A549 (cell line): ENCODE data around the gene COCH. TPM values are rescaled to one million over a fixed set of nuclear protein-coding genes. Genes with fewer than 3 reads are reported as not detected.

Experiments used
- ATAC-seq, 2 experiments: fragments of 200-7000 bp in 1 of 2; fragments of >200 bp in 1 of 2; cut with Nextera tagmentation in 1 of 2; cut with Tn5 transposase in 1 of 2; 3 replicates each; pipeline versions ENCODE4 v1.8.0 to v1.9.1; 2018 to 2020; ENCODE audit warnings: mild to moderate bottlenecking in 1 of 2, moderate library complexity in 1 of 2
- CTCF ChIA-PET: fragments of 300-600 bp; sonication (Branson Sonifier 250); formaldehyde crosslinking; extraction: SDS; loops from one replicate; lab custom pipeline; 2021; ENCODE audit warnings: antibody characterized with exemption, inconsistent platforms; lab: Yijun Ruan, JAX
- POLR2A ChIA-PET: fragments of 350-600 bp; formaldehyde crosslinking; extraction: SDS; loops from one replicate; lab custom pipeline; 2021; ENCODE audit warnings: antibody characterized with exemption, inconsistent platforms; lab: Yijun Ruan, JAX
- DNase-seq, 2 experiments: peaks; one replicate each; pipeline versions ENCODE4 v3.0.0 to v3.0.0-alpha.2; 2011 to 2016; ENCODE audit warnings: low read depth in 1 of 2, low spot score in 1 of 2
- FAIRE-seq: peaks from 2 replicates; lab custom pipeline; 2011; peaks lifted over from hg19 to GRCh38; lab: Jason Lieb, UNC
- H3K27ac ChIP-seq, 2 experiments: fragments of >200 bp; sonication (Bioruptor Twin); formaldehyde crosslinking; 3 replicates each; pipeline ENCODE4 v1.5.1; 2016 to 2017
- H3K4me1 ChIP-seq: fragments of >200 bp; sonication (Bioruptor Twin); formaldehyde crosslinking; 3 replicates; pipeline ENCODE4 v1.6.1; 2016
- H3K4me2 ChIP-seq: fragments of >200 bp; sonication (Bioruptor Twin); formaldehyde crosslinking; 3 replicates; pipeline ENCODE4 v1.6.1; 2016
- H3K4me3 ChIP-seq: fragments of >200 bp; sonication (Bioruptor Twin); formaldehyde crosslinking; 3 replicates; pipeline ENCODE4 v1.5.1; 2016
- H3K9me3 ChIP-seq: fragments of >200 bp; sonication (Bioruptor Twin); formaldehyde crosslinking; 3 replicates; pipeline ENCODE4 v1.6.1; 2016
- CBX2 ChIP-seq: fragments of 200-600 bp; sonication (generic); IDR thresholded peaks from 2 replicates; pipeline ENCODE4 v1.6.1; 2016; ENCODE audit warnings: low read depth, mild to moderate bottlenecking, borderline replicate concordance
- CEBPB ChIP-seq, 2 experiments: fragments of >200 bp in 1 of 2; sonication (Bioruptor Twin) in 1 of 2; formaldehyde crosslinking in 1 of 2; IDR thresholded peaks; 2 replicates each; pipeline ENCODE4 v1.6.1; 2012 to 2016
- CHD2 ChIP-seq: fragments of 150-350 bp; IDR thresholded peaks from 2 replicates; pipeline ENCODE4 v1.6.1; 2014; ENCODE audit warnings: low read length; ENCODE audit not compliant: partially characterized antibody
- EHF ChIP-seq: fragments of 250-450 bp; sonication (Bioruptor Pico); IDR thresholded peaks from 2 replicates; pipeline ENCODE4 v1.5.0; 2020; ENCODE audit warnings: mild to moderate bottlenecking
- FOSL2 ChIP-seq, 2 experiments: fragments of 450-650 bp in 1 of 2; fragments of >200 bp in 1 of 2; sonication (Bioruptor Twin) in 1 of 2; formaldehyde crosslinking; IDR thresholded peaks; 2 replicates each; pipeline versions ENCODE4 v1.5.0 to v1.6.1; 2016 to 2020; ENCODE audit warnings: mild to moderate bottlenecking in 1 of 2, moderate library complexity in 1 of 2
- GATA3 ChIP-seq: IDR thresholded peaks from 2 replicates; pipeline ENCODE4 v1.6.1; 2012; ENCODE audit warnings: borderline replicate concordance
- HDAC2 ChIP-seq: fragments of 200-600 bp; sonication (generic); IDR thresholded peaks from 2 replicates; pipeline ENCODE4 v1.6.1; 2016
- HOXA7 ChIP-seq: fragments of 250-450 bp; sonication (Bioruptor Pico); IDR thresholded peaks from 2 replicates; pipeline ENCODE4 v1.5.0; 2020; ENCODE audit warnings: mild to moderate bottlenecking, moderate library complexity
- HOXB13 ChIP-seq: fragments of 250-450 bp; sonication (Bioruptor Pico); IDR thresholded peaks from 2 replicates; pipeline ENCODE4 v1.5.0; 2020; ENCODE audit warnings: low read depth, mild to moderate bottlenecking, moderate library complexity
- JUNB ChIP-seq: fragments of >200 bp; sonication (Bioruptor Twin); formaldehyde crosslinking; IDR thresholded peaks from 2 replicates; pipeline ENCODE4 v1.6.1; 2016
- KDM1A ChIP-seq: fragments of 200-600 bp; sonication (generic); IDR thresholded peaks from 2 replicates; pipeline ENCODE4 v1.6.1; 2016; ENCODE audit warnings: low read depth, mild to moderate bottlenecking
- MAFK ChIP-seq: fragments of 450-650 bp; IDR thresholded peaks from 2 replicates; pipeline ENCODE4 v1.6.1; 2014; ENCODE audit not compliant: partially characterized antibody
- MAZ ChIP-seq: fragments of 150-350 bp; IDR thresholded peaks from 2 replicates; pipeline ENCODE4 v1.6.1; 2014; ENCODE audit warnings: antibody characterized with exemption, low read depth, low read length, borderline replicate concordance
- MYC ChIP-seq: IDR thresholded peaks from 2 replicates; pipeline ENCODE4 v1.6.1; 2012; ENCODE audit warnings: mild to moderate bottlenecking, inconsistent platforms, low read length, improper control_type of control experiment, borderline replicate concordance
- NR3C1 ChIP-seq: fragments of >200 bp; sonication (Bioruptor Twin); formaldehyde crosslinking; IDR thresholded peaks from 3 replicates; pipeline ENCODE4 v1.6.1; 2017
- RARB ChIP-seq: fragments of 250-450 bp; sonication (Bioruptor Pico); IDR thresholded peaks from 2 replicates; pipeline ENCODE4 v1.8.0; 2021; ENCODE audit warnings: mild to moderate bottlenecking, moderate library complexity
- SREBF2 ChIP-seq: fragments of 450-650 bp; IDR thresholded peaks from 2 replicates; pipeline ENCODE4 v1.6.1; 2014; ENCODE audit warnings: mild to moderate bottlenecking, moderate library complexity
- TFCP2L1 ChIP-seq: fragments of 250-450 bp; sonication (Bioruptor Pico); IDR thresholded peaks from 2 replicates; pipeline ENCODE4 v1.5.0; 2021; ENCODE audit warnings: mild to moderate bottlenecking
- WGBS: methylation state at CpG from one replicate; pipeline ENCODE4 v1.1.6; 2017; ENCODE audit errors: missing lambda C conversion rate; 5-methylcytosine and 5-hydroxymethylcytosine counted together
- polyA plus RNA-seq, 4 experiments: library from polyadenylated mRNA; depleted of rRNA in 3 of 4; stranded (reverse); fragments of >200 nt; fragmentation: RNase III in 1 of 4; extraction: RNeasy Plus Mini Kit Qiagen cat#74134 plus additional on column Dnase treatment in 1 of 4; gene quantifications; 2 replicates in 3 of 4; 3 replicates in 1 of 4; pipeline ENCODE4 v1.2.3, GENCODE V29; 2011 to 2017
- TF ChIP-seq, protein P1 (sequence below): fragments of 150-350 bp; IDR thresholded peaks from 2 replicates; pipeline ENCODE4 v1.6.1; 2014; ENCODE audit warnings: low read depth, mild to moderate bottlenecking, low read length
- TF ChIP-seq, protein P2 (sequence below): IDR thresholded peaks from 2 replicates; pipeline ENCODE4 v1.6.1; 2012; ENCODE audit warnings: low read depth, borderline replicate concordance
- TF ChIP-seq, protein P3 (sequence below): IDR thresholded peaks from 2 replicates; pipeline ENCODE4 v1.6.1; 2012

COCH gene
- polyA plus RNA-seq, 2 of the 4 experiments (the other 2 are of a cell fraction) = 33.0 to 45.9 TPM

DNA sequence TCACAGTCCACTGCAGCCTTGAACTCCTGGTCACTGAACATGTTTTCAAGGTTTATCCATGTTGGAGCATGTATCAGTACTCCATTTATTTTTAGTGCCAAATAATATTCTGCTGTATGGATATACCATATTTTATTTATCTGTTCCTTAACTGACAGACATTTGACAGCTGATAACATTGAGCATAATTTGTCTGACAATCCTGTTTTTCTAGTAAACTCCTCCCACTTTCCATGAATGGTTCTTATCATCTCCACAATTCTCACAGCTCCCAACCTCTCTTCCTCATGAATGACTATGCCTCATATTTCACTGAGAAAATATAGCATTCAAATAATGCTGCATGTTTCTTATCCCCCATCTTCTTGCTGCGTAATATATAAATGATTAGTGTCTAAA lies 33.3 kb downstream of the COCH start:
- H3K9me3 ChIP-seq = no peaks in the 10 kb centered on the region
- H3K4me2 ChIP-seq = no peak overlapping the region
- WGBS = 93% methylated on average over 1 of the region's 1 CpG
- H3K27ac ChIP-seq = no peak overlapping the region
- H3K4me3 ChIP-seq = no peak overlapping the region
- FAIRE-seq = no peak
- no peak for ATAC-seq
- TF ChIP-seq HDAC2 (no peak), HOXA7 (CRISPR knock-in tag) (no peak), CBX2 (no peak), RARB (CRISPR knock-in tag) (no peak), TFCP2L1 (CRISPR knock-in tag) (no peak), JUNB (no peak), NR3C1 (no peak)
- TF ChIP-seq, protein P1, sequence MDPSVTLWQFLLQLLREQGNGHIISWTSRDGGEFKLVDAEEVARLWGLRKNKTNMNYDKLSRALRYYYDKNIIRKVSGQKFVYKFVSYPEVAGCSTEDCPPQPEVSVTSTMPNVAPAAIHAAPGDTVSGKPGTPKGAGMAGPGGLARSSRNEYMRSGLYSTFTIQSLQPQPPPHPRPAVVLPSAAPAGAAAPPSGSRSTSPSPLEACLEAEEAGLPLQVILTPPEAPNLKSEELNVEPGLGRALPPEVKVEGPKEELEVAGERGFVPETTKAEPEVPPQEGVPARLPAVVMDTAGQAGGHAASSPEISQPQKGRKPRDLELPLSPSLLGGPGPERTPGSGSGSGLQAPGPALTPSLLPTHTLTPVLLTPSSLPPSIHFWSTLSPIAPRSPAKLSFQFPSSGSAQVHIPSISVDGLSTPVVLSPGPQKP = no peak
- ChIA-PET CTCF (no interaction called here), POLR2A (no interaction called here)
- no peak for DNase-seq
- no peaks in the 10 kb centered on the region for H3K4me1 ChIP-seq

DNA sequence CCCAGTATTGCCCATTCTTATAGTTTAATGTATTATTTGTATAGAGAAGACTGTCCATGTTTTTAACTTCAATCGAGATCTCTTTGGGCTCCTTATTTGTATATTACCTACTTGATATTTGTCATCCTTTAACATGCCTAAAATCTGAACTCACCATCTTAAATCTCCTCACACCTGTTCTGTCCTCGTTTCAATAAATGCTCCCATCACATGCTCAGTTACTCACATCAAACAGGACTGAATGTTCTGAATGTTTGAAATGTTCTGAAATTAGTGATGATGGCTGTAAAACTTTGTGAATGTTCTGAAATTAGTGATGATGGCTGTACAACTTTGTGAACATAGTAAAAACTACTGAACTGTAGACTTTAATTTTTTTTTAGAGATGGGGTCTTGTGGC lies 34.5 kb downstream of the COCH start:
- H3K4me2 ChIP-seq = no peak overlapping the region
- H3K4me1 ChIP-seq = no peaks in the 10 kb centered on the region
- no peaks in the 10 kb centered on the region for H3K9me3 ChIP-seq
- FAIRE-seq (peak; percentile 59), DNase-seq (no peak), ATAC-seq (no peak)
- ChIA-PET POLR2A (no interaction called here), CTCF (no interaction called here)
- TF ChIP-seq GATA3 (no peak), SREBF2 (no peak), EHF (no peak)
- no peak overlapping the region for H3K4me3 ChIP-seq
- 51% methylated on average over 2 of the region's 2 CpGs for WGBS
- no peak overlapping the region for H3K27ac ChIP-seq

DNA sequence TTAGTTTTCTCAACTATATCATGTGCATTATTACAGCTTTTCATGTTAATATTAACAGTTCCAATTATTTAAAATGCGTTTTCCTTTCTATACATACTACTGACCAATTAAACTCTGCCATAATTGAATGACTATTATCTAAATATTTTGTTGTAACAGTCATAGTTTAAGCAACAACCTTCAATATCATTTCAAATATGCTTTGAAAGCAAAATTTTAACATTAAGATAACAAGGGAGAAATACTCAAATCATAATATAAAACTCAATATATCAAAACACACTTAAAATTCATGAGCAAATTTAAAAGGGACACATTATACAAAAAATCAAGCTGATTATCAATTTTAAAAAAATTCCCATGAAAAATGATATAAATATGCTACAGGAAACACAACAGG lies 40.5 kb downstream of the COCH start:
- FAIRE-seq (no peak), ATAC-seq (no peak), DNase-seq (no peak)
- H3K4me1 ChIP-seq = no peaks in the 10 kb centered on the region
- no peak overlapping the region for H3K4me2 ChIP-seq
- TF ChIP-seq, protein P2, sequence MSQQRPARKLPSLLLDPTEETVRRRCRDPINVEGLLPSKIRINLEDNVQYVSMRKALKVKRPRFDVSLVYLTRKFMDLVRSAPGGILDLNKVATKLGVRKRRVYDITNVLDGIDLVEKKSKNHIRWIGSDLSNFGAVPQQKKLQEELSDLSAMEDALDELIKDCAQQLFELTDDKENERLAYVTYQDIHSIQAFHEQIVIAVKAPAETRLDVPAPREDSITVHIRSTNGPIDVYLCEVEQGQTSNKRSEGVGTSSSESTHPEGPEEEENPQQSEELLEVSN = no peak
- TF ChIP-seq MAFK = peak; percentile 41
- ChIA-PET POLR2A (no interaction called here), CTCF (interaction anchor here (1.9 kb wide), 1 partner anchor 9 kb away, joined by 4 read pairs; no protein-coding TSS in a partner anchor)
- H3K9me3 ChIP-seq = no peaks in the 10 kb centered on the region
- WGBS = 82% methylated on average over 1 of the region's 1 CpG
- H3K4me3 ChIP-seq = no peak overlapping the region
- no peak overlapping the region for H3K27ac ChIP-seq

DNA sequence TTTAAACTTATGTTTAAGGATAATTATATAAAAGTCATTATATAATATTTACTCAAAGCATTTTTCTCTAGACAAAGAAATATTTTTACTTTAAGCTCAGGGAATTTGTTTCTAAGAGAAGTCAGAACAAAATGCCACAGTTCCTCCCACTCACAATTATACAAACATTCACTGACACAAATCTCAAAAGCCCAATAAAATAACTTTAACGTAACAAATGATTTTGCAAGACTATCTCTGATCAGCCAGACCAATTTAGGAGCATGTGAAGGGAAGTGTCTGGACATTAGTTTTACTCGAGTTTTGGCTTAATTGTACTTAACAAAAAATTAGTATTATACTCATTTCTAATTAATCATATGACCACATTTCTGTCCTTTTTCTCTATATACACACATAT lies 41.2 kb downstream of the COCH start:
- Histone ChIP-seq H3K4me3 (no peak overlapping the region), H3K4me2 (no peak overlapping the region), H3K9me3 (no peaks in the 10 kb centered on the region), H3K4me1 (no peaks in the 10 kb centered on the region), H3K27ac (no peak overlapping the region)
- FAIRE-seq (no peak), ATAC-seq (no peak), DNase-seq (no peak)
- TF ChIP-seq EHF (no peak), MYC (no peak), SREBF2 (no peak), CEBPB (IDR thresholded peaks at IDR 0.05) (no peak), JUNB (no peak), KDM1A (no peak), FOSL2 (IDR thresholded peaks at IDR 0.05) (no peak), FOSL2 (CRISPR knock-in tag; IDR thresholded peaks at IDR 0.05) (no peak), CHD2 (no peak), MAZ (no peak), HOXB13 (CRISPR knock-in tag) (no peak), TFCP2L1 (CRISPR knock-in tag) (no peak)
- TF ChIP-seq, protein P3, sequence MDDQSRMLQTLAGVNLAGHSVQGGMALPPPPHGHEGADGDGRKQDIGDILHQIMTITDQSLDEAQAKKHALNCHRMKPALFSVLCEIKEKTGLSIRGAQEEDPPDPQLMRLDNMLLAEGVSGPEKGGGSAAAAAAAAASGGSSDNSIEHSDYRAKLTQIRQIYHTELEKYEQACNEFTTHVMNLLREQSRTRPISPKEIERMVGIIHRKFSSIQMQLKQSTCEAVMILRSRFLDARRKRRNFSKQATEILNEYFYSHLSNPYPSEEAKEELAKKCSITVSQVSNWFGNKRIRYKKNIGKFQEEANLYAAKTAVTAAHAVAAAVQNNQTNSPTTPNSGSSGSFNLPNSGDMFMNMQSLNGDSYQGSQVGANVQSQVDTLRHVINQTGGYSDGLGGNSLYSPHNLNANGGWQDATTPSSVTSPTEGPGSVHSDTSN = no peak
- WGBS = 86% methylated on average over 2 of the region's 2 CpGs
- CTCF ChIA-PET = interaction anchor here (0.8 to 1.9 kb wide), 2 partner anchors 9 to 10 kb away, joined by 3 to 4 read pairs; no protein-coding TSS in a partner anchor
- POLR2A ChIA-PET = no interaction called here
